GM23248 (cell line): ENCODE measurements around the gene GOLGA1. TPM values are rescaled to one million over a fixed set of nuclear protein-coding genes. Genes with fewer than 3 reads are reported as not detected.
"Not testable (repeated sequence)": the region's sequence is repeated elsewhere in the genome, so short reads cannot be mapped to it uniquely, and the experiment has no call there.

Experiments used
- DNase-seq: peaks from one replicate; pipeline ENCODE4 v3.0.0-alpha.2; 2015
- H2AFZ ChIP-seq: fragments of 200-600 bp; sonication (generic); 2 replicates; pipeline ENCODE4 v1.6.1; 2016; ENCODE audit warnings: antibody characterized with exemption
- H3F3A ChIP-seq: fragments of 200-600 bp; sonication (generic); 2 replicates; pipeline ENCODE4 v1.6.1; 2016; ENCODE audit warnings: mild to moderate bottlenecking, antibody characterized with exemption, mixed run types; ENCODE audit not compliant: insufficient read depth
- H3K27ac ChIP-seq: fragments of 200-600 bp; sonication (generic); 2 replicates; pipeline ENCODE4 v1.5.1; 2016; ENCODE audit warnings: mild to moderate bottlenecking
- H3K27me3 ChIP-seq: fragments of 200-600 bp; sonication (generic); replicated peaks from 2 replicates; pipeline ENCODE4 v1.6.1; 2016; ENCODE audit warnings: mild to moderate bottlenecking; ENCODE audit not compliant: insufficient read depth
- H3K36me3 ChIP-seq: fragments of 200-600 bp; sonication (generic); 2 replicates; pipeline ENCODE4 v1.6.1; 2016; ENCODE audit warnings: low read depth, mild to moderate bottlenecking
- H3K4me1 ChIP-seq: fragments of 200-600 bp; sonication (generic); 2 replicates; pipeline ENCODE4 v1.6.1; 2016; ENCODE audit warnings: mild to moderate bottlenecking; ENCODE audit not compliant: insufficient read depth
- H3K4me2 ChIP-seq: fragments of 200-600 bp; sonication (generic); one replicate; pipeline ENCODE4 v1.6.1; 2016; ENCODE audit warnings: mild to moderate bottlenecking; ENCODE audit not compliant: unreplicated experiment
- H3K4me3 ChIP-seq: fragments of 200-600 bp; sonication (generic); 2 replicates; pipeline ENCODE4 v1.5.1; 2016; ENCODE audit warnings: mild to moderate bottlenecking
- H3K79me2 ChIP-seq: fragments of 200-600 bp; sonication (generic); 2 replicates; pipeline ENCODE4 v1.6.1; 2016; ENCODE audit warnings: mild to moderate bottlenecking; ENCODE audit not compliant: insufficient read depth
- H3K9ac ChIP-seq: fragments of 200-600 bp; sonication (generic); 2 replicates; pipeline ENCODE4 v1.6.1; 2016; ENCODE audit warnings: mild to moderate bottlenecking
- H3K9me2 ChIP-seq: fragments of 200-600 bp; sonication (generic); 2 replicates; pipeline ENCODE4 v1.6.1; 2016; ENCODE audit warnings: mixed run types, mild to moderate bottlenecking, moderate library complexity; ENCODE audit not compliant: insufficient read depth
- H3K9me3 ChIP-seq: fragments of 200-600 bp; sonication (generic); one replicate; pipeline ENCODE4 v1.6.1; 2017; ENCODE audit warnings: low read depth
- H4K20me1 ChIP-seq: fragments of 200-600 bp; sonication (generic); 2 replicates; pipeline ENCODE4 v1.6.0; 2016; ENCODE audit not compliant: insufficient read depth
- EZH2 ChIP-seq: fragments of 200-600 bp; sonication (generic); IDR thresholded peaks from 2 replicates; pipeline ENCODE4 v1.6.1; 2018; ENCODE audit warnings: antibody characterized with exemption, mild to moderate bottlenecking; ENCODE audit not compliant: insufficient read depth, poor library complexity, severe bottlenecking
- EZH2phosphoT487 ChIP-seq: fragments of 200-600 bp; sonication (generic); IDR thresholded peaks from 2 replicates; pipeline ENCODE4 v1.6.1; 2018; ENCODE audit warnings: antibody characterized with exemption, moderate library complexity, mild to moderate bottlenecking, low read depth; ENCODE audit not compliant: insufficient read depth
- WGBS, 2 experiments: methylation state at CpG; one replicate each; pipeline ENCODE4 v1.1.6; 2015 to 2017; ENCODE audit warnings: low lambda C conversion rate in 2 of 2, low coverage in 1 of 2; ENCODE audit errors: missing lambda C conversion rate in 2 of 2; 5-methylcytosine and 5-hydroxymethylcytosine counted together
- in situ Hi-C: fragments of 300-500 bp; cut with MboI; formaldehyde crosslinking; loops from 2 replicates; pipeline ENCODE4 v1.15.0; 2020
- polyA plus RNA-seq: library from polyadenylated mRNA; unstranded; fragments of >200 nt; fragmentation: Nextera tagmentation; extraction: Ambion mirVana; gene quantifications from 2 replicates; pipeline ENCODE4 v1.2.1, GENCODE V29; 2016
- total RNA-seq: library from RNA; depleted of rRNA; stranded (reverse); fragments of >200 nt; shearing (Covaris generic); gene quantifications from 2 replicates; pipeline ENCODE4 v1.2.3, GENCODE V29; 2014

GOLGA1 gene
- total and polyA plus RNA-seq, 2 experiments from 2014 or later: 12.4 to 15.3 TPM

- no peak for TF ChIP-seq EZH2
- TF ChIP-seq EZH2phosphoT487: no peak
- H3K9me3 ChIP-seq: no peaks in the 10 kb centered on the region
- H3K4me2 ChIP-seq: no peak overlapping the region
- H2AFZ ChIP-seq: no peak overlapping the region
- no peaks in the 10 kb centered on the region for H3K4me1 ChIP-seq
- H4K20me1 ChIP-seq: no peaks in the 10 kb centered on the region
- 91 to 100% methylated on average over 2 of the region's 2 CpGs for WGBS, 2 experiments
- no peak overlapping the region for H3K9ac ChIP-seq
- DNase-seq: no peak
- peaks cover 5% of the 10 kb centered on the region; the same call in 1 of the 2 replicates for H3F3A ChIP-seq
- H3K27ac ChIP-seq: no peak overlapping the region
- H3K9me2 ChIP-seq: no peaks in the 10 kb centered on the region
- no peaks in the 10 kb centered on the region for H3K79me2 ChIP-seq
- no peaks in the 10 kb centered on the region for H3K27me3 ChIP-seq
- no peaks in the 10 kb centered on the region for H3K36me3 ChIP-seq
- no peak overlapping the region for H3K4me3 ChIP-seq
- in situ Hi-C loops: no loop called here
These were observed 23.7 kb upstream of the GOLGA1 start for GRCh38 chr9:124964604-124965003.

- H2AFZ ChIP-seq: no peak overlapping the region
- H3K27ac ChIP-seq: no peak overlapping the region
- no peaks in the 10 kb centered on the region for H3K9me2 ChIP-seq
- no peaks in the 10 kb centered on the region for H3K9me3 ChIP-seq
- no peaks in the 10 kb centered on the region for H3K36me3 ChIP-seq
- no peaks in the 10 kb centered on the region for H3F3A ChIP-seq
- H3K4me1 ChIP-seq: no peaks in the 10 kb centered on the region
- H3K4me2 ChIP-seq: no peak overlapping the region
- H4K20me1 ChIP-seq: no peaks in the 10 kb centered on the region
- no peak for TF ChIP-seq EZH2
- no peaks in the 10 kb centered on the region for H3K79me2 ChIP-seq
- in situ Hi-C loops: no loop called here
- 96 to 98% methylated on average over 2 of the region's 2 CpGs for WGBS, 2 experiments
- DNase-seq: no peak
- no peak overlapping the region for H3K4me3 ChIP-seq
- no peak overlapping the region for H3K9ac ChIP-seq
- H3K27me3 ChIP-seq: no peaks in the 10 kb centered on the region
These were observed 23.2 kb upstream of the GOLGA1 start for GRCh38 chr9:124964056-124964455.

GRCh38 chr9:124960409-124960752, 19.5 kb upstream of the GOLGA1 start:
- no peak overlapping the region for H2AFZ ChIP-seq
- H3K4me2 ChIP-seq: no peak overlapping the region
- peak; percentile 36 for DNase-seq
- no peaks in the 10 kb centered on the region for H3K27me3 ChIP-seq
- H3F3A ChIP-seq: no peaks in the 10 kb centered on the region
- no peak overlapping the region for H3K27ac ChIP-seq
- no peak overlapping the region for H3K9ac ChIP-seq
- no peaks in the 10 kb centered on the region for H3K36me3 ChIP-seq
- H3K9me2 ChIP-seq: no peaks in the 10 kb centered on the region
- WGBS, 2 experiments: 69 to 78% methylated on average over 2 of the region's 2 CpGs
- H3K9me3 ChIP-seq: no peaks in the 10 kb centered on the region
- H3K4me3 ChIP-seq: no peak overlapping the region
- H3K79me2 ChIP-seq: no peaks in the 10 kb centered on the region
- H4K20me1 ChIP-seq: no peaks in the 10 kb centered on the region
- TF ChIP-seq EZH2 (no peak), EZH2phosphoT487 (no peak)
- in situ Hi-C loops: no loop called here
- H3K4me1 ChIP-seq: no peaks in the 10 kb centered on the region

- H3K9me3 ChIP-seq, H3K27ac ChIP-seq, H4K20me1 ChIP-seq, H3F3A ChIP-seq, H3K36me3 ChIP-seq, H3K9ac ChIP-seq, H3K4me3 ChIP-seq, DNase-seq, H3K27me3 ChIP-seq, H3K9me2 ChIP-seq, H3K79me2 ChIP-seq, H2AFZ ChIP-seq, H3K4me1 ChIP-seq, in situ Hi-C loops, H3K4me2 ChIP-seq: not testable (repeated sequence)
- 77 to 78% methylated on average over 9 of the region's 9 CpGs for WGBS, 2 experiments
These were observed 19.0 kb upstream of the GOLGA1 start for GRCh38 chr9:124959671-124960408.

- H3K9ac ChIP-seq: no peak overlapping the region
- H3F3A ChIP-seq: no peaks in the 10 kb centered on the region
- TF ChIP-seq EZH2: no peak
- TF ChIP-seq EZH2phosphoT487: no peak
- no peak overlapping the region for H3K27ac ChIP-seq
- no peaks in the 10 kb centered on the region for H3K9me2 ChIP-seq
- no peaks in the 10 kb centered on the region for H3K79me2 ChIP-seq
- in situ Hi-C loops: no loop called here
- H3K4me1 ChIP-seq: no peaks in the 10 kb centered on the region
- WGBS, 2 experiments: 94 to 97% methylated on average over 1 of the region's 1 CpG
- H3K36me3 ChIP-seq: no peaks in the 10 kb centered on the region
- no peaks in the 10 kb centered on the region for H4K20me1 ChIP-seq
- no peak for DNase-seq
- H3K9me3 ChIP-seq: no peaks in the 10 kb centered on the region
- H3K27me3 ChIP-seq: no peaks in the 10 kb centered on the region
- no peak overlapping the region for H3K4me3 ChIP-seq
- no peak overlapping the region for H2AFZ ChIP-seq
- H3K4me2 ChIP-seq: no peak overlapping the region
These were observed 13.4 kb upstream of the GOLGA1 start for GRCh38 chr9:124954255-124954654.
